GM21786 (cell line): ENCODE measurements around the gene RPL28.
"Not testable (repeated sequence)": the region's sequence is repeated elsewhere in the genome, so short reads cannot be mapped to it uniquely, and the experiment has no call there.

Source experiments
- ATAC-seq: cut with Tn5 transposase; IDR thresholded peaks from one replicate; pipeline ENCODE4 v1.9.1; 2021; ENCODE audit not compliant: unreplicated experiment

Gene RPL28

DNA sequence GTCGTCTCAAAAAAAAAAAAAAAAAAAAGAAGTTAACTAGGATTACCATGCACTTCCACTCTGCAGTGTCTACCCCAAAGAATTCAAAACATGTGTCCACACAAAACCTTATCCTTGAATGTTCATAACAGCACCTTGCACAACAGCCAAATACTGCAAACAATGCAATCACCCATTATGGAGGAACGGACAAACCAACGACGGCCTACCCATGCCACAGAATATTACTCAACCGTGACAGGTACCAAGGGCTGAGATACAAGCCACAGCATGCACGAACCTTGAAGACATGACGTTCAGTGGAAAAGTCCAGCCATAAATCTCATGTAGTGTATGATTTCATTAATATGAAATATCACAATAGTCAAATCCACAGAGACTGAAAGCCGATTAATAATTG lies 60.3 kb downstream of the RPL28 start:
- no peak for ATAC-seq

DNA sequence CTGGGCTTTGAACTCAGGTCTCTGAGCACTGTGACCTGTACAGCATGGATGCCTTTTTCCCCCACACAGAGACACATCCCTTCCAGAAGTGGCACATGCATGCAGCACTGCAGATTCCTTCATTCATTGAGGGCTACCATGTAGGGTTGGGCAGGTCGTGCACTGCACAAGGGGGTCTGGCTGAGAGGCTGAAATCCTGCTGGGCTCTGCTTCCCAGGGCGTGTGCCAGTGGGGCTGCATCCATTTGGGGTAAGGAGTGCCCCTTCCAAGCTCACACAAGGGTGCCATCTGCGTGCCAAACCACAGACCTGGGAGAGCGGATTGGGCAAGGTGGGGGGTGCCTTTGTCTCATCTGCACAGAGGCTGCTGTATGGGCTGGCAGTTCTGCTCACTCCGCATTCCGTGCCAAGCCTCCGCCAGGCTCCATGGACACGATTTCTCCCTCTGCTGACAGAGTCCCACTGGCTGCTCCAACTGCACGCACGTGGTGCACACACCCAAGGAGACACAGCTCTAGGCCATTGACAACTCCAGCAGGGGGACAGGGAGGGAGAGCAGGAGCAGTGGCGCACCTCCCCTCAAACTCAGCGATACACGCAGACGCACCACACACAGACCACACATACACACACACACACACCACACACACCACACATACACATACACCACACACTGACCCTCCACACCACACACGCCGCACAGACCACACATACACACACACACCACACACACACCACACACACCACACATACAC lies 61.9 kb downstream of the RPL28 start:
- no peak for ATAC-seq

DNA sequence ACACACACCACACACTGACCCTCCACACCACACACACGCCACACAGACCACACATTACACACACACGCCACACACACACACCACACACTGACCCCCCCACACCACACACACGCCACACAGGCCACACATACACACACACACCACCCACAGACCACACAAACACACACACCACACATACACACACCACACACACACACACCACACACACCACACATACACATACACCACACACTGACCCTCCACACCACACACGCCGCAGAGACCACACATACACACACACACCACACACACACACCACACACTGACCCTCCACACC lies 62.4 kb downstream of the RPL28 start:
- not testable (repeated sequence) for ATAC-seq

DNA sequence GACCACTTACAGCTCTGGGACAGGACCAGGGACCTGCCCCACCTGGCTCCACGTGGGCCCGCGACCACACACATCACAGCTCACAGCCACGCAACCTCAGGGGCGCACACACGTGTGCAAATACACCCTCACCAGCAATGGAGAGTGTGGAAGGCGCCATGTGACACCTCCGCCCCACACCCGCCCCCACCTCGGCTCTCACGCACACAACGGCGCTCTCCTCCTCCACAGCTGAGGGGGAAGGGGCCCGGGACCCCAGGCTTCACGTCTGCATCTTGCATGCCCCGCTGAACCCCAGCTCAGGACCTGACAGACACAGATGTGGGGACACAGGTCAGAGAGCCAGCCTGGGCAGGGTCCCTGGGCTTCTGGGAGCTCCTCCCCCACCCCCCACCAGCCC lies 63.7 kb downstream of the RPL28 start:
- no peak for ATAC-seq

DNA sequence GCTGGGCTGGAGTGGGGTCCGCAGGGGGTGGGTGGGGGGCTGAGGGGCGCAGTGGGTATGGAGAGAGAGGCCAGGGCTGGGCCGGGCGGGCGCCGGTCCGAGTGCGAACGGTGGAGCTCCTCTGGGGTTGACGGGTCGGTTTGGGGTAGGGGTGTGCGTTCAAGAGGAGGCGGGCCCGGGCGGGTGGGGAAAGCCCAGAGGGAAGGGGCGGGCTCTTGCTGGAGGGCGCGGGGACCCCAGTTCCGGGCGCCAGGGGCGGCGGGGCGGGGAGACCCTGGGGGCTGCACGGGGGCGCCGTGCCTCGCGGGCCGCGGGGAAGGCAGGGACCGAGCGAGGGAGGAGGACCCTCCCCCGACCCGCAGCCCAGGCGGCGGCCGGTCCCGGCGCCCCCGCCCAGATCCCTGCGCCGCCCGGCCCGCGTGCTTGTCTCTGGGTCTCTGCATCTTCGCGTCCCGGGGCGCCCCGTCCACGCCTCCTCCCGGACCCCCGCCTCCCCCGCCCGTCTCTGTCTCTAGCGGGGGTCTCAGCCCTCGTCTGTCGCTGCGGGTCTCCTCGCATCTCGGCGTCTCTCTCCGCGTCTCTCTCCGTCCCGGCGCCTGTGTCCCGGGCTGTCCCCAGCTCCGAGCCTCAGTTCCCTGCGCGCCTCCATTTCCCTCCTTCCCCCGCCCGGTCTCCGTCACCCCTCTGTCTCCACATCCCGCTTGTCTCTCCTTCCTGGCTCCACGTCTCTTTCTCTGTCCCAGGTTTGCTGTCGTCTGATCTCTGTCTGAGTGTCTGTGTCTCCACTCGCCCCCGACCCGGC lies 65.6 kb downstream of the RPL28 start:
- ATAC-seq: no peak

DNA sequence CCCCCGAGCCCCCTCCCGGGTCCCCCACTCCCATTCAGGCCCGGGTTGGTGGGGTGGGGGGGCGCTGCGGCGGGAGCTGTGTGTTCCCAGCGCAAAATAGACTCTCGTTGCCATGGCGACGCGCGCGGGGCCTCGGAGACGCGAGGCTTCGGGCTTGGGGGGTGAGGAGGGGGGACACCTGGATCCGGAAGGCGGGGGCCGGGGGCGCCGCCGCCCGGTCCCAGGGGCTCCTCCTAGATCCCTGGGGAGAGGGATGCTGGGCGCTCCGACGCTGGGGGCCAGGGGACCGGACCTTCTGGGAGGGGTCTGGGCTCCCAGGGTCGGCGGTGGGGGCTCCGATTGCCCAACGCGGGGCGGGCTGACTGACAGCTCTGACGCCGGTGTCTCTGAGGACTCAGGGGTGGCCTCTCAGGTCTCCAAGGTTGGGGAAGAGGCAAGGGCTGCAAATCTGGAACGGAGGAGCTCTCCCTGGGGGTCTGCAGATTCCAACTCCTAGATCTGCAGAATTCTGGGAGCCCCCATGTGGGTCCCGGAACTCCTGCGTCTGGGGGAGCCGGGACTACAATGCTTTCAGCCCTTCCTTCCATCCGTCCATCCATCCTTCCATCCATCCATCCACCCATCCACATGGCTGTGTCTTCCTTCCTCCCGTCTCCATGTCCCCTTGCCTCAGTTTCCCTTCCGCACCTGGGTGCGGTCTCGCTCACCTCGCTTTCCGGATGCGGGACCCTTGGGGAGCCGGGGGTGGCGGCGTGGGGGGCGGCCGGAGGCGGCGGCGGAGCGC lies 66.4 kb downstream of the RPL28 start:
- ATAC-seq: no peak
